HG03103 (cell line): ENCODE measurements around the gene CERS5.

ENCODE experiments used
- ATAC-seq: cut with Tn5 transposase; IDR thresholded peaks from one replicate; pipeline ENCODE4 v1.9.1; 2021; ENCODE audit warnings: low read depth; ENCODE audit not compliant: unreplicated experiment

The CERS5 gene

GRCh38 chr12:50082644-50083043, 84.5 kb downstream of the CERS5 start:
- no peak for ATAC-seq

GRCh38 chr12:50081096-50081808, 85.9 kb downstream of the CERS5 start:
- ATAC-seq: no peak

- ATAC-seq: no peak
Measured at GRCh38 chr12:50079771-50080170, 87.4 kb downstream of the CERS5 start.
